ENCODE data around the gene GLT8D1. TPM values are rescaled to one million over a fixed set of nuclear protein-coding genes. Genes with fewer than 3 reads are reported as not detected.
A peak's percentile ranks its signal among the peaks of the same experiment; 100 is the strongest.

The GLT8D1 gene
- total and polyA plus RNA-seq, 3 donors from 2014 or later = 107 to 165 (median 117) TPM

- Histone ChIP-seq H3K4me1 (peaks cover 14% of the 10 kb centered on the region), H3K27ac (peak overlapping the region; percentile 82 to 90), H3K27me3 (no peaks in the 10 kb centered on the region), H3K9me3 (no peaks in the 10 kb centered on the region), H3K4me3 (peak overlapping the region; percentile 89 to 94), H3K36me3 (ENCODE audit: low read depth, missing control alignments) (no peaks in the 10 kb centered on the region)
- DNase-seq = no peak
- intact Hi-C loops (cut with DNase I; ENCODE audit: low total_unique reads) = no loop called here
- TF ChIP-seq POLR2A (IDR thresholded peaks at IDR 0.05) (no peak), CTCF (IDR thresholded peaks at IDR 0.05) (no peak)
- 1% methylated on average over 21 of the region's 25 CpGs; no CpG with 5 or more reads in 1 of the 2 donors for whole genome bisulfite sequencing, 2 donors
These were observed 228 bp downstream of the GLT8D1 start for GRCh38 chr3:52705438-52705687.

- no peak for DNase-seq
- intact Hi-C loops (cut with DNase I; ENCODE audit: low total_unique reads) = no loop called here
- 2% methylated on average over 14 to 22 of the region's 22 CpGs for WGBS, 2 donors
- peak overlapping the region; percentile 82 to 90 for H3K27ac ChIP-seq
- no peak for TF ChIP-seq POLR2A (IDR thresholded peaks at IDR 0.05)
- TF ChIP-seq CTCF (IDR thresholded peaks at IDR 0.05) = no peak
- H3K36me3 ChIP-seq (ENCODE audit: low read depth, missing control alignments) = no peaks in the 10 kb centered on the region
- H3K27me3 ChIP-seq = no peaks in the 10 kb centered on the region
- peak overlapping the region; percentile 89 to 94 for H3K4me3 ChIP-seq
- peaks cover 14% of the 10 kb centered on the region for H3K4me1 ChIP-seq
- no peaks in the 10 kb centered on the region for H3K9me3 ChIP-seq
These were observed 767 bp downstream of the GLT8D1 start for GRCh38 chr3:52704611-52705437.

GRCh38 chr3:52703341-52703740 is 2.2 kb downstream of the GLT8D1 start:
- Histone ChIP-seq H3K36me3 (ENCODE audit: low read depth, missing control alignments) (no peaks in the 10 kb centered on the region), H3K4me1 (peaks cover 14% of the 10 kb centered on the region), H3K27me3 (no peaks in the 10 kb centered on the region), H3K9me3 (no peaks in the 10 kb centered on the region), H3K27ac (no peak overlapping the region), H3K4me3 (no peak overlapping the region)
- DNase-seq = no peak
- TF ChIP-seq POLR2A (IDR thresholded peaks at IDR 0.05) (no peak), CTCF (IDR thresholded peaks at IDR 0.05) (no peak)
- 78 to 81% methylated on average over 7 of the region's 7 CpGs for WGBS, 2 donors
- intact Hi-C loops (cut with DNase I; ENCODE audit: low total_unique reads) = no loop called here

- TF ChIP-seq POLR2A (IDR thresholded peaks at IDR 0.05) (no peak), CTCF (IDR thresholded peaks at IDR 0.05) (no peak)
- intact Hi-C loops (cut with DNase I; ENCODE audit: low total_unique reads) = no loop called here
- H3K27ac ChIP-seq = no peak overlapping the region
- H3K36me3 ChIP-seq (ENCODE audit: low read depth, missing control alignments) = no peaks in the 10 kb centered on the region
- H3K4me1 ChIP-seq = no peaks in the 10 kb centered on the region
- H3K9me3 ChIP-seq = no peaks in the 10 kb centered on the region
- H3K27me3 ChIP-seq = no peaks in the 10 kb centered on the region
- DNase-seq = no peak
- WGBS, 2 donors = 89 to 91% methylated on average over 4 of the region's 4 CpGs
- H3K4me3 ChIP-seq = no peak overlapping the region
These were observed 8.0 kb downstream of the GLT8D1 start for GRCh38 chr3:52697632-52697965.

Measured in testis (tissue), 3 donors.